Smooth muscle cell (in vitro differentiated cells): Measurements from ENCODE around the gene ARVCF. TPM values are rescaled to one million over a fixed set of nuclear protein-coding genes. Genes with fewer than 3 reads are reported as not detected.

Experiments
- DNase-seq: peaks from one replicate; lab custom pipeline; 2025; ENCODE audit not compliant: unreplicated experiment; lab: John Stamatoyannopoulos, UW
- H2AFZ ChIP-seq: fragments of 200-600 bp; sonication (generic); 2 replicates; pipeline ENCODE4 v1.6.0; 2016; ENCODE audit warnings: antibody characterized with exemption, low read depth, mild to moderate bottlenecking
- H3F3A ChIP-seq: fragments of 200-600 bp; sonication (generic); 2 replicates; pipeline ENCODE4 v1.6.0; 2017; ENCODE audit warnings: antibody characterized with exemption, low read depth
- H3K27ac ChIP-seq: fragments of 200-600 bp; sonication (generic); 2 replicates; pipeline ENCODE4 v1.5.1; 2016; ENCODE audit warnings: low read depth, mild to moderate bottlenecking
- H3K27me3 ChIP-seq: fragments of 200-600 bp; sonication (generic); 2 replicates; pipeline ENCODE4 v1.6.1; 2016; ENCODE audit warnings: low read depth, mild to moderate bottlenecking
- H3K36me3 ChIP-seq: fragments of 200-600 bp; sonication (generic); 2 replicates; pipeline ENCODE4 v1.5.1; 2016; ENCODE audit warnings: low read depth
- H3K4me1 ChIP-seq: fragments of 200-600 bp; sonication (generic); 2 replicates; pipeline ENCODE4 v1.5.1; 2016; ENCODE audit warnings: low read depth
- H3K4me2 ChIP-seq: fragments of 200-600 bp; sonication (generic); 2 replicates; pipeline ENCODE4 v1.6.0; 2016; ENCODE audit warnings: mild to moderate bottlenecking
- H3K4me3 ChIP-seq: fragments of 200-600 bp; sonication (generic); 2 replicates; pipeline ENCODE4 v1.5.1; 2016; ENCODE audit warnings: mild to moderate bottlenecking
- H3K79me2 ChIP-seq: fragments of 200-600 bp; sonication (generic); 2 replicates; pipeline ENCODE4 v1.6.0; 2016; ENCODE audit warnings: low read depth, mild to moderate bottlenecking
- H3K9ac ChIP-seq: fragments of 200-600 bp; sonication (generic); 2 replicates; pipeline ENCODE4 v1.6.0; 2016; ENCODE audit warnings: low read depth
- H3K9me3 ChIP-seq: fragments of 200-600 bp; sonication (generic); replicated peaks from 2 replicates; pipeline ENCODE4 v1.5.1; 2016; ENCODE audit warnings: low read depth
- H4K20me1 ChIP-seq: fragments of 200-600 bp; sonication (generic); 2 replicates; pipeline ENCODE4 v1.6.0; 2016; ENCODE audit warnings: low read depth
- CTCF ChIP-seq: fragments of 200-600 bp; sonication (generic); IDR thresholded peaks from 2 replicates; pipeline ENCODE4 v1.5.1; 2017; ENCODE audit warnings: borderline replicate concordance, mild to moderate bottlenecking, antibody characterized with exemption; ENCODE audit not compliant: insufficient read depth, poor library complexity, severe bottlenecking
- WGBS: methylation state at CpG from one replicate; pipeline ENCODE4 v1.1.7; 2016; ENCODE audit warnings: low lambda C conversion rate; 5-methylcytosine and 5-hydroxymethylcytosine counted together
- polyA plus RNA-seq: library from polyadenylated mRNA; unstranded; fragments of >200 nt; fragmentation: Nextera tagmentation; extraction: Ambion mirVana; gene quantifications from 2 replicates; pipeline ENCODE4 v1.2.1, GENCODE V29; 2016
- total RNA-seq: library from RNA; depleted of rRNA; stranded (reverse); fragments of >200 nt; gene quantifications from 2 replicates; pipeline ENCODE4 v1.2.3, GENCODE V29; 2014

The ARVCF gene
- total and polyA plus RNA-seq, 2 experiments from 2014 or later = 5.4 to 10.6 TPM

GRCh38 chr22:19943082-19944026 lies 73.3 kb downstream of the ARVCF start:
- H3K4me3 ChIP-seq = no peak overlapping the region
- H3K9me3 ChIP-seq = no peaks in the 10 kb centered on the region
- H3K27me3 ChIP-seq = no peaks in the 10 kb centered on the region
- 35% methylated on average over 11 of the region's 11 CpGs for WGBS
- H3F3A ChIP-seq = peaks cover 7% of the 10 kb centered on the region
- peak overlapping the region; percentile 23 for H2AFZ ChIP-seq
- no peaks in the 10 kb centered on the region for H3K36me3 ChIP-seq
- no peaks in the 10 kb centered on the region for H4K20me1 ChIP-seq
- no peak for TF ChIP-seq CTCF
- peak overlapping the region; percentile 54 for H3K4me2 ChIP-seq
- H3K27ac ChIP-seq = peak overlapping the region; percentile 89
- peaks cover 15% of the 10 kb centered on the region for H3K4me1 ChIP-seq
- H3K79me2 ChIP-seq = no peaks in the 10 kb centered on the region
- no peak for DNase-seq
- peak overlapping the region; percentile 73 for H3K9ac ChIP-seq

- WGBS = 54% methylated on average over 8 of the region's 8 CpGs
- H4K20me1 ChIP-seq = no peaks in the 10 kb centered on the region
- peaks cover 15% of the 10 kb centered on the region for H3K4me1 ChIP-seq
- no peaks in the 10 kb centered on the region for H3K79me2 ChIP-seq
- no peak for TF ChIP-seq CTCF
- no peaks in the 10 kb centered on the region for H3K9me3 ChIP-seq
- H2AFZ ChIP-seq = peak overlapping the region; percentile 23
- H3K27me3 ChIP-seq = no peaks in the 10 kb centered on the region
- H3F3A ChIP-seq = peaks cover 7% of the 10 kb centered on the region
- H3K4me3 ChIP-seq = no peak overlapping the region
- H3K36me3 ChIP-seq = no peaks in the 10 kb centered on the region
- peak overlapping the region; percentile 89 for H3K27ac ChIP-seq
- DNase-seq = no peak
- peak overlapping the region; percentile 73 for H3K9ac ChIP-seq
- H3K4me2 ChIP-seq = peak overlapping the region; percentile 54
These were observed 74.2 kb downstream of the ARVCF start for GRCh38 chr22:19942157-19943081.

GRCh38 chr22:19941365-19942082 lies 75.1 kb downstream of the ARVCF start, which contains the start of the genes COMT and TXNRD2:
COMT (plus strand) TSS chr22:19941772; CDS start chr22:19962527, 20,755 bp downstream.
TXNRD2 (minus strand) TSS chr22:19941818; CDS start chr22:19941803, 15 bp downstream.
- Histone ChIP-seq H3K27ac (peak within 1 kb of the TSS; percentile 89), H3F3A (peaks cover 7% of the 10 kb centered on the region), H3K79me2 (no peaks in the 10 kb centered on the region), H3K9me3 (no peaks in the 10 kb centered on the region), H3K4me3 (no peak within 1 kb of the TSS), H4K20me1 (no peaks in the 10 kb centered on the region), H3K36me3 (no peaks in the 10 kb centered on the region), H3K9ac (peak within 1 kb of the TSS; percentile 73), H3K27me3 (no peaks in the 10 kb centered on the region), H3K4me1 (peaks cover 15% of the 10 kb centered on the region), H3K4me2 (peak within 1 kb of the TSS; percentile 54), H2AFZ (peak within 1 kb of the TSS; percentile 23)
- 98% methylated on average over 27 of the region's 63 CpGs for WGBS
- DNase-seq = no peak
- no peak for TF ChIP-seq CTCF
